ENCODE data around the gene KRT71.
"Not testable (repeated sequence)": the region's sequence is repeated elsewhere in the genome, so short reads cannot be mapped to it uniquely, and the experiment has no call there.

Gene KRT71

GRCh38 chr12:52519387-52519703, 33.6 kb downstream of the KRT71 start:
- no peak for DNase-seq

GRCh38 chr12:52518574-52519386, 34.2 kb downstream of the KRT71 start:
- DNase-seq, result no peak

GRCh38 chr12:52517888-52518287, 35.1 kb downstream of the KRT71 start:
- DNase-seq, result no peak

GRCh38 chr12:52517005-52517835, 35.7 kb downstream of the KRT71 start:
- no peak for DNase-seq

- no peak for DNase-seq
These were observed 36.8 kb downstream of the KRT71 start for GRCh38 chr12:52515927-52516831.

DNA sequence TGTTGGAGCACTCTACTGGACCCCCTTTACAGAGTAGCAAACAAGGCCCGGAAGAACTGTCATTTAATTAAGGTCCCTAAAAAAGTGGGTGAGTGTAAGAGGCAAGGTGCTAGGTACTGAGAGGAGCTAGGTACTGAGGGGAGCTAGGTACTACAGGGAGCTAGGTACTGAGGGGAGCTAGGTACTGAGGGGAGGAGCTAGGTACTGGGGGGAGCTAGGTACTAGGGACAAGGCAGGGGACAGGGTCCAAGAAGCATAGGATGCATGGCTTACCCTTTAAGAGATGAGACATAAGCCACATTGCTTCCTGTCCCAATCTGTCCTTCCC, 37.7 kb downstream of the KRT71 start:
- no peak for DNase-seq

GRCh38 chr12:52514471-52515318, 38.2 kb downstream of the KRT71 start:
- no peak for DNase-seq

- DNase-seq, result no peak
These were observed 39.2 kb downstream of the KRT71 start for GRCh38 chr12:52513736-52514135.

DNA sequence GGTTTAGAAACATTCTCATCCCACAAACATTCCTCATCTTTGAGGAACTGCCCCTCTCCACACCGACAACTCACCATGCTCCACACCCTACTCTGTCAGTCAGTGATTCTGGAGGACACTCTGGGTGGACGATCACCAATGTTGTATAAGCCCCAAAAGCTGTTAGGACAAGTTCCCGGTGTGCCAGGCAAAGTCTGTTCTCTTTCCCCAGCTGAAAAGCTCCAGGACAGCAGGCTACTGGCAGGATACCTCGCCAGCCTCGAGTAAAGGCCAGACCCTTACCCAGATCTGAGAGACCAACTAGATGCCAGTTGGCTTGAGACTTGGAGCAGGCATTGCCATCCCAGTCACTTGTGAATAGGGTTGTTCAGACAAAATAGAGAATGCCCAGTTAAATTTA, 44.7 kb downstream of the KRT71 start:
- no peak for DNase-seq

GRCh38 chr12:52506858-52507715, 45.9 kb downstream of the KRT71 start:
- peak; percentile 31 to 59 (median 32) for DNase-seq

- peak in 2 of 3 donors; percentile 9 to 19 for DNase-seq
These were observed 50.1 kb downstream of the KRT71 start for GRCh38 chr12:52502877-52503276.

DNA sequence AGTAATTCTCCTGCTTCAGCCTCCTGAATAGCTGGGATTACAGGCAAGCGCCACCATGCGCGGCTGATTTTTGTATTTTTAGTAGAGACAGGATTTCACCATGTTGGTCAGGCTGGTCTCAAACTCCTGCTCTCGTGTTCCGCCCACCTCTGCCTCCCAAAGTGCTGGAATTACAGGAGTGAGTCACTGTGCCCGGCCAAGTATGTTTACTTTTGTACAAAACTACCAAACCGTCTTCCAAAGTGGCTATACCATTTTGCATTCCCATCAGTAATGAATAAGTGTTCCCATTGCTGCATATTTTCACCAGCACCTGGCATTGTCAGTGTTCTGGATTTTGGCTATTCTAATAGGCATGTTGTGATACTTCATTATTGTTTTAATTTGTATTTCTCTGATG, 51.5 kb downstream of the KRT71 start:
- no peak for DNase-seq

- DNase-seq, result not testable (repeated sequence)
These were observed 52.4 kb downstream of the KRT71 start for GRCh38 chr12:52500574-52500973.

- DNase-seq, result no peak
These were observed 53.0 kb downstream of the KRT71 start for GRCh38 chr12:52499806-52500560.

GRCh38 chr12:52498946-52499345, 54.0 kb downstream of the KRT71 start:
- no peak for DNase-seq

DNA sequence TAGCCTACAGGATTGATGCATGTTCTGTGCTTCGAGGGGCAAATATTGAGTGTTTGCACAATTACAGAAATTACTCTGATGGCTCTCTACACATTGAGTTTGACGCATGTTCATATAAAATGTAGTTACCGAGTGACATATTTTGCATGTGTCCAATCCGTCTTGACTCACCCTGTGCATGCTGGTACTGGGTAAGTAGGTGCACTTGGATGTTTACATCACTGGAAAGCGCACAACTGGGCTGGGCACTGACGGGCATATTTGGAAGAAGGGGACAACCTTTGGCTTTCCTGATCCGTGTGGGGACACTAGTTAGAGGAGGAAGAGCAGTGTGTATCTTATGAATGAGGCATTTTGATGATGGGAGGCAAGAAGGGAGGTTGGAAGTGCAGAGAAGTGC, 55.0 kb downstream of the KRT71 start:
- no peak for DNase-seq

DNA sequence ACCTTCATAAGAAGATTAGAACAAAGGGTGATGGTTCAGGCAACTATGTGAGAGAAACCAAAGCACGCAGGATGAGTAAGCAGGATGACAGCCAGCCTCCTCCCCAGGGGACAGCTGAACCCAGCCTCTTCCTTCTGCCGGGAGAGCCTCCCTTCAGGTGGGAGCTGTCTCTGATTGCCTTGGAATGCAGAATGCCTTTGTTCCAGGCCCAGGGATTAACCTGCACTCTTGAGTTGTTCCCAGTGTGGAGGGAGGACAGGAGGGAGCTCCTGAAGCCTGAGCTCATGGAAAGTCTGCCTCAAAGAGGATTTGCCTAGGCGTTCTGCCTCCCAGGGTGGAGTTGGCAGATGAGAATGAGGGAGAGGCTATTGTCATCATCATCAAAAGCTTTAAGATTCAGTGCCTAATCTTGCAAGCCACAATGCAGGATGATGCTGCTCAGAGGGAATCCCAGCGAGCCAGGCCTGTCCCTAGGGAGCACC, 56.3 kb downstream of the KRT71 start:
- no peak for DNase-seq

GRCh38 chr12:52496054-52496453, 56.9 kb downstream of the KRT71 start:
- DNase-seq, result no peak

- DNase-seq, result no peak
These were observed 57.6 kb downstream of the KRT71 start for GRCh38 chr12:52495389-52495788.

- DNase-seq, result no peak
These were observed 58.4 kb downstream of the KRT71 start for GRCh38 chr12:52494518-52494917.
